ENCODE results near the gene MUL1. TPM values are rescaled to one million over a fixed set of nuclear protein-coding genes. Genes with fewer than 3 reads are reported as not detected.
A peak's percentile ranks its signal among the peaks of the same experiment; 100 is the strongest.

Gene MUL1
- polyA plus RNA-seq, 3 donors = 7.2 to 28.1 (median 25.8) TPM

GRCh38 chr1:20458717-20459116 is 49.2 kb downstream of the MUL1 start:
- Histone ChIP-seq H4K20me1 (ENCODE audit: insufficient read depth, low read length) (no peaks in the 10 kb centered on the region), H3K4me2 (replicated peaks; ENCODE audit: extremely low read depth, low read length, poor library complexity, severe bottlenecking) (no peak overlapping the region), H3K36me3 (replicated peaks in 1 of 2; ENCODE audit: control insufficient read depth in 1 of 2, insufficient read depth in 2 of 2, low read length in 2 of 2) (no peaks in the 10 kb centered on the region), H3K4me1 (ENCODE audit: control insufficient read depth in 1 of 2, insufficient read depth in 2 of 2, low read length in 2 of 2) (no peaks in the 10 kb centered on the region), H3K79me2 (ENCODE audit: insufficient read depth, low read length) (no peaks in the 10 kb centered on the region), H2AFZ (ENCODE audit: insufficient read depth, low read depth, low read length, poor library complexity, severe bottlenecking) (no peak overlapping the region), H3K4me3 (replicated peaks in 1 of 3; ENCODE audit: low read depth in 2 of 3, low read length in 3 of 3) (no peak overlapping the region), H3K27ac (ENCODE audit: low read depth in 1 of 2, low read length in 2 of 2) (no peak overlapping the region), H3K9ac (ENCODE audit: insufficient read depth, low read length, poor library complexity, severe bottlenecking) (no peak overlapping the region), H3K9me3 (replicated peaks in 1 of 2; ENCODE audit: control insufficient read depth in 1 of 2, insufficient read depth in 1 of 2, low read length in 2 of 2) (peaks cover 0 to 7% of the 10 kb centered on the region in 2 donors), H3K27me3 (ENCODE audit: control insufficient read depth in 2 of 2, insufficient read depth in 2 of 2, low read length in 2 of 2) (no peaks in the 10 kb centered on the region)
- H3K9me3 Mint-ChIP-seq = peaks cover 0 to 5% (median 0%) of the 10 kb centered on the region in 7 donors
- no peaks in the 10 kb centered on the region for H3K36me3 Mint-ChIP-seq
- 94% methylated on average over 2 of the region's 2 CpGs for WGBS (ENCODE audit: insufficient coverage)
- intact Hi-C loops (cut with micrococcal nuclease) = no loop called here
- DNase-seq = no peak
- H3K4me1 Mint-ChIP-seq = no peaks in the 10 kb centered on the region
- TF ChIP-seq CTCF (IDR thresholded peaks at IDR 0.05) = no peak
- H3K27ac Mint-ChIP-seq = no peak overlapping the region
- peaks cover 1 to 9% (median 6%) of the 10 kb centered on the region in 3 donors for H3K27me3 Mint-ChIP-seq (ENCODE audit: low read depth in 3 of 3)
- peak overlapping the region in 1 of 2 donors; percentile 6 for H3K4me3 Mint-ChIP-seq

GRCh38 chr1:20454004-20454403 is 53.9 kb downstream of the MUL1 start:
- intact Hi-C loops (cut with micrococcal nuclease) = no loop called here
- Histone ChIP-seq H4K20me1 (ENCODE audit: insufficient read depth, low read length) (no peaks in the 10 kb centered on the region), H3K4me2 (replicated peaks; ENCODE audit: extremely low read depth, low read length, poor library complexity, severe bottlenecking) (no peak overlapping the region), H3K36me3 (replicated peaks in 1 of 2; ENCODE audit: control insufficient read depth in 1 of 2, insufficient read depth in 2 of 2, low read length in 2 of 2) (no peaks in the 10 kb centered on the region), H3K9me3 (replicated peaks in 1 of 2; ENCODE audit: control insufficient read depth in 1 of 2, insufficient read depth in 1 of 2, low read length in 2 of 2) (no peaks in the 10 kb centered on the region), H3K4me1 (ENCODE audit: control insufficient read depth in 1 of 2, insufficient read depth in 2 of 2, low read length in 2 of 2) (no peaks in the 10 kb centered on the region), H3K27me3 (ENCODE audit: control insufficient read depth in 2 of 2, insufficient read depth in 2 of 2, low read length in 2 of 2) (no peaks in the 10 kb centered on the region), H3K27ac (ENCODE audit: low read depth in 1 of 2, low read length in 2 of 2) (no peak overlapping the region), H3K79me2 (ENCODE audit: insufficient read depth, low read length) (no peaks in the 10 kb centered on the region), H3K4me3 (replicated peaks in 1 of 3; ENCODE audit: low read depth in 2 of 3, low read length in 3 of 3) (no peak overlapping the region), H3K9ac (ENCODE audit: insufficient read depth, low read length, poor library complexity, severe bottlenecking) (no peak overlapping the region), H2AFZ (ENCODE audit: insufficient read depth, low read depth, low read length, poor library complexity, severe bottlenecking) (no peak overlapping the region)
- no peak for TF ChIP-seq CTCF (IDR thresholded peaks at IDR 0.05)
- no peaks in the 10 kb centered on the region for H3K36me3 Mint-ChIP-seq
- no peak for DNase-seq
- WGBS (ENCODE audit: insufficient coverage) = 94% methylated on average over 4 of the region's 4 CpGs
- H3K27ac Mint-ChIP-seq = no peak overlapping the region
- peaks cover 5 to 13% (median 12%) of the 10 kb centered on the region in 3 donors for H3K27me3 Mint-ChIP-seq (ENCODE audit: low read depth in 3 of 3)
- H3K4me3 Mint-ChIP-seq = no peak overlapping the region
- H3K9me3 Mint-ChIP-seq = peaks cover 0 to 5% (median 0%) of the 10 kb centered on the region in 7 donors
- no peaks in the 10 kb centered on the region for H3K4me1 Mint-ChIP-seq
